GM19025 (cell line): ENCODE measurements around the gene HOXC6.
"Not testable (repeated sequence)": the region's sequence is repeated elsewhere in the genome, so short reads cannot be mapped to it uniquely, and the experiment has no call there.

Source experiments
- ATAC-seq: cut with Tn5 transposase; IDR thresholded peaks from one replicate; pipeline ENCODE4 v1.9.1; 2021; ENCODE audit warnings: mild to moderate bottlenecking, low read depth, moderate library complexity; ENCODE audit not compliant: unreplicated experiment

The HOXC6 gene

GRCh38 chr12:54077843-54078242, 49.6 kb downstream of the HOXC6 start:
- not testable (repeated sequence) for ATAC-seq

- not testable (repeated sequence) for ATAC-seq
Measured at GRCh38 chr12:54079115-54079514, 50.9 kb downstream of the HOXC6 start.
